ENCODE results near the gene TYSND1.
"Not testable (repeated sequence)": the region's sequence is repeated elsewhere in the genome, so short reads cannot be mapped to it uniquely, and the experiment has no call there.

The TYSND1 gene

DNA sequence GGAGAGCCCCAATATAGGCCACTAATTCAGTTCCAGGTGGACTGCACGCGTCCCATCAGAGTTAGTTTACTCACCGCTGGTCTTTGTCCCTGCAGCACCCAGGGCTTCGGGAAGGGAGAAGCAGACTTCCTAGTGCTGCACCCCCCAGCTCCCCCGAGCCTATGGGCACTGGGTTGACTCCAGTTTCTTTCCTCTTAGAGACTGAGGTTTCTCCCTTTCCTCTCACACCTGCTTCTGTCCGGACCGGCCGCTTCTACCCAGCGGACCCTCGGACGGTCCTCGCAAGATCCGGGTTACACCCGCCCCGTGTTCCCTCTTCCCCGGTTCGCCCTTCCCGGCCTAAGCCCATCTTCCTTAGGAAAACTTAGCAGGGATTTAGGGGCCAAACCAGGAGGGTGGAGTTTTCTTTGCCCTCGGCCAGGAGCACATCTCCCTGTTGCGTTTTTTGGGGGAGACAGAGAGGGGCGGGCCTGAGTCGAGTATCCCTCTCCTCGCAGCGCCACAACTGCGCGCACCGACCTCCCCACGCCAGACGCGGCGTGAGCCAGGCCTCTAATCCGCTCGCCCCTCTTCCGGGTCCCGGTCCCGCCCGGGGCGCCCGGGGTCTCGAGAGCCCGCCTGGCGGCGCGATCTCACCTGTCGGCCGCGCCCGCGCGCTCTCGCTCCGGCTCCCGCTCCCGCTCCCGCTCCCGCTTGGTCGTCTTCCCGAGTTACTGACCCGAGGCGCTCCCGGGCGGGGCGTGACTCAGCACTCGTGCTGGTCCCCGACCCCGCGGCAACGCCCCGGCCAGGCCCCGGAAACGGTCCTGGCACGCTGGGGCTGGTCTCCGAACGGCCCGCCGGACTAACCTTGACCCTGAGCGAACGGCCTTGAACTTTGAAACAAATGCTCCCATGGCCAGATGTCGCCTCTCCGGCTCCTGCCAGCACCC, 14.1 kb downstream of the TYSND1 start, which contains the start of gene AIFM2:
TSS of gene AIFM2 (minus strand) at position 728 of the 932 bp plus-strand sequence. CDS start 8,741 bp downstream, outside the sequence.
- DNase-seq (ENCODE audit: low spot score), result peak; percentile 40

GRCh38 chr10:70131560-70131937, 15.0 kb downstream of the TYSND1 start:
- DNase-seq (ENCODE audit: low spot score), result no peak

- DNase-seq (ENCODE audit: low spot score), result no peak
These were observed 15.5 kb downstream of the TYSND1 start for GRCh38 chr10:70130878-70131559.

DNA sequence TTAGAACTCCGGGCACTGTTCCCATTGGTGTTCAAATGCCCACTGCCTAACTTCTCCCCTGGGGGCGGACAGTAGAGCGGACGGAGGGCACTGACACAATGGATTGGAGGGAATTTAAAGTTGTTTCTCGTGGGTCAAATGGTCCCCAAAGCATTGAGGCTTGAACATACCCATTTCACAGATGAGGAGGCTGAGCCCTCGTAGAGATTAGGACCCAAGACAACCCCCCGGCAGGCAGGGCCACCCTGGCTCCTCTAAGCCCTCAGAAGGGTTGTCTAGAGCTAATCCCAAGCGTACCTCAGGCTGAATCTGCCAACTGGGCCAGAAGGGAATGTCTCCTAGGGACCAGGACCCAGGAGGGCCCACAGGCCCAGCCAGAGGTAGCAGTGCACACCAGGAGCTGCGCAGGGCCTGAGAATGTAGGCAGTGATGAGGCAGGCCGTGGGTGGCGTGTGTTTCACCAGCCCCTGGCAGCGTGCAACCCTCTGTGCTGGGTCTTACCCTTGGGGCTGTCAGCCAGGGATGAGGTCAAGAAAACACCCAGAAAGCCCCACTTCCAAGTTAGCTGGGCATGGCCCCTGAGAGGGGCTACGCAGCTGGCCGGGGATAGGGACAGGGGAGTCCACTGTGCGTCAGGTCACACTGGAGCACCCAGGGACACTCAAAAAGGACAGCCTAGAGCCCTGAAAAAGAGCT, 19.7 kb downstream of the TYSND1 start:
- DNase-seq (ENCODE audit: low spot score), result no peak

- no peak for DNase-seq (ENCODE audit: low spot score)
These were observed 20.5 kb downstream of the TYSND1 start for GRCh38 chr10:70125918-70126552.

GRCh38 chr10:70124918-70125317, 21.6 kb downstream of the TYSND1 start:
- DNase-seq (ENCODE audit: low spot score), result no peak

DNA sequence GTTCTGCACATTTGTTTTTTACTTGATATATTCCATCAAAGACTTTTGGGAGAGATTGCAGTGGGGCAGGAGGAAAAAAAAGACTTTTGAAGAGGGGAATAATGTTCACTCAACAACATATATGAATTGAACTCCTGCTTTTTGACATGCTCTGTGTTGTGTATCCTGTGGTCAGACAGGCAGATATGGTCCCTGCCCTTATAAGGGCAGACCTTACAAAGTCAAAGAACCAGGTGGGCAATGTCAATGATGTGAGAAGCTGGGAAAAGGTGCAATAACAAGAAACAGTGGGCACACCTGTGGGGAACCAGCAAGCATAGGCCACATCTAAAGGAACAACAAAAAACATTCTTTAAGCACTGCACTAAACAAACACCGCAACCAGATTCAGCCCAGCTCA, 22.1 kb downstream of the TYSND1 start:
- no peak for DNase-seq (ENCODE audit: low spot score)

- DNase-seq (ENCODE audit: low spot score), result no peak
These were observed 22.7 kb downstream of the TYSND1 start for GRCh38 chr10:70123817-70124216.

GRCh38 chr10:70123166-70123565, 23.3 kb downstream of the TYSND1 start:
- not testable (repeated sequence) for DNase-seq (ENCODE audit: low spot score)

DNA sequence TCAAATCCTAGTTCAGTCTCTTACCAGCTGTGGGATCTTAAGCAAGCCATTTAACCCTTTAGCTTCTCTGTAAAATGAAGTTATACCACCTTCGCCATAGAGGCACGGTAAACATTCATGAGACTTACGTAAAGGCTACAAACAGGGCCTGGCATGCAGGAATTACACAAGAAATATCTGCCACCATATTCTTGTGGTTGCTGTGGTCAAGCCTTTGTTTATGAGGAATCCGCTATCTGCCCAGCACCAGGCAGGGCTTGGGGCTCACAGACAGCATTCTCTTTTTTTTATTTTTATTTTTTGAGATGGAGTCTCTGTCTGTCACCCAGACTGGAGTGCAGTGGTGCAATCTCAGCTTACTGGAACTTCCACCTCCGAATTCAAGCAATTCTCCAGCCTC, 23.8 kb downstream of the TYSND1 start:
- no peak for DNase-seq (ENCODE audit: low spot score)

- no peak for DNase-seq (ENCODE audit: low spot score)
These were observed 25.1 kb downstream of the TYSND1 start for GRCh38 chr10:70121281-70121949.

DNA sequence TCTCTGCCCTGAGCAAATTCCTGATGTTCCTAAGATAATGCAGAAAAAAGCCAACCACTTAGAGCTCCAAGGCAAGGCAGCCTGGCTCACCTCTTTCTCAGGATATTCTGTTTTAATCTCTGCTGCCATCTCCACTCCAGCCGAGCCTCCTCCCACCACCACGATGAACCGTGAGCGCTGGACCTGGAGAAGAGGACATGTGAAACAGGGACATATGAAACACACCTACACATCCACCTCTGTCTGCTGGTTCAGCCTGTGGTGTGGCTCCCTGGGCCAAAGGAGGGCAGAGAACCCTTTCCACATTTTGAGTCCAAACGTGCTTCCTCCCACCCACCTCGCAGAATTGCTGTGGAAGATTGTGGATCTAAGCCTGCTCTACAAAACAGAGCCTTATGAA, 26.1 kb downstream of the TYSND1 start:
- no peak for DNase-seq (ENCODE audit: low spot score)

DNA sequence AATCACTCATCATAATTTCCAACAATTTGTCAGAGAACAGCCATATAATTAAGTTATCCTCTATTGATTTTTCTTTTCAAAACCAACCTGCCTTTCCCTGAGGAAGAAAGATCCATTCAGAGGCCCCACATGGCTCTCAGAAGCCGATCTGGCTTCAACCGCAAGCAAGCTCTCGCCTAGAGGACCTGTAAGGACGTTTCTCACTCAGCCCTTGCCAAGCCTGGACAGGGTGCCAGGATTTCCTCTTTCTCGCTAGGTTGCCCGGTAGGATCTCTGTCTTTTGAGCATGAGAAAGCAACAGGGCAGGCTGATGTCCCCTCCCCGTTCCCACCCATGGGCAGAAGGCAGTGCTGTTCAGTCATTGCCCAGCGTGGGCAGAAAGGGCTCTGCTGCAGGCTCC, 26.9 kb downstream of the TYSND1 start:
- DNase-seq (ENCODE audit: low spot score), result no peak

DNA sequence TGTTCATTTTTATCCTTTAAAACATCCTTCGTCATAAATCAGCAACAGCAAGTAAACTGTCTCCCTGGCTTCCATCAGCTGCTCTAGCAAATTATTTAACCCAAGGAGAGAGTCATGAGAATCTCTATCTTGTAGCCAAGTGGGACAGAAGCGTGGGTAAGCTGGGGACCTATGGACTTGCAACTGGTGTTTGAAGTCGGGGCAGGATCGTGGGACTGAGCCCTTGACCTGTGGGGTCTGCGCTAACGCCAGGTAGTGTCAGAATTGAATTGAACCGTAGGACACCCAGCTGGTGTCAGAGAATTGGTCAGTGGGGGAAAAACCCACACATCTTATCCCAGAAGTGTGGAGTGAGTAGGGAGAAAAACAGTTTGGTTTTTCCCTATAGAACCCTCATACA, 27.3 kb downstream of the TYSND1 start:
- DNase-seq (ENCODE audit: low spot score), result no peak

- DNase-seq (ENCODE audit: low spot score), result no peak
These were observed 28.3 kb downstream of the TYSND1 start for GRCh38 chr10:70118196-70118595.

- no peak for DNase-seq (ENCODE audit: low spot score)
These were observed 28.9 kb downstream of the TYSND1 start for GRCh38 chr10:70117646-70118045.

DNA sequence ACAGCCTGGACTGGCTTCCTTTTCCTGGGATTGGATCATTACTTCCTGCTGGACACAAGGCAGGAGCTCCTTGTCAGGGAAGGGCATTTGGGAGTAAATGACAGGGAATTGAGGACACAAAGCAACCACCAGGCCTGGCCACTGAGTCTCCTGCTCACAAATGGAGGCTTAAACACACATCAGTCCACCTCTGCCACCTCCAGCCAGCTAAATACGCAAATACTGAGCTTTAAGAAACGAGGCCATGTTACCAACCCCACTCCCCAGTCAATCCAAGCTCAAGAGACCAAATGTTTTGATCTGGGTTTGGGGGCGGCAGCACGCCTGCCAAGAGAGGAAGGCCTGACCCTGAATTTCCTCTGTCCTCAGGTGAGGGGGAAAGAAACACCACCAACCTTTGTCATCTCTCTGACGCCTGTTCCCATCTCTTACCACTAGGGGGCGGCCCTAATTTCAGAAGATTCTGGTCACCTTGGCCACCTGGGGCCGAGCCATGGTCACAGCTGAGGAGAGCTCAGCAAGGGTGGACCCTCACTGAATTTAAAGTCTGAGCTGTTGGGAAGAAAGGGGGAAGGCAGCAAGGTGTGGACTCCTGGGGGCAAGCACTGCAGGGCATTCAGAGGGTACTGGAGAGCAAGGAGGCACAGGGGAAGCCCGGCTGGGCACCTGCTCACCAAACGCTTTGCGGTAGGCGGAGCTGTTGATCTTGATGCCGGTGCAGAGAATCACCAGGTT, 30.4 kb downstream of the TYSND1 start:
- peak; percentile 54 for DNase-seq (ENCODE audit: low spot score)

DNA sequence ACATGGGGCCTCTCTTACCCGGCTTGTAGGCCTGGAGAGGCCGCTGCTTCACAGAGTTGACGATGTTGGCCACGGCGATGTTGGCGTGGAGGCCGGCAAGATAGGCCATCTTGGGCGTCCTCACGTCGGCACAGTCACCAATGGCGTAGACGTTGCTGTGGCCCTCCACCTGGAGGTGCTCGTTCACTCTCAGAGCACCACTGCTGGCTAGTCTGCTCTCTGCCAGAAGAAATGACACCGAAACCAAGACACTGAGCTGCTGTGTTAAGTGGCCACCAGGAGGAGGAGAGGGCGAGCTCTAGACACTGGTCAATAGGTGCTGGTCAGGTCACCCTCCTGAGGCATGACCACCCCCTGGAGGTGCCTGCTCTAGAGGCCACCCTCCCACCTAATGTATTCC, 31.6 kb downstream of the TYSND1 start:
- no peak for DNase-seq (ENCODE audit: low spot score)

GRCh38 chr10:70112071-70112470, 34.4 kb downstream of the TYSND1 start:
- DNase-seq (ENCODE audit: low spot score), result no peak

GRCh38 chr10:70111496-70111895, 35.0 kb downstream of the TYSND1 start:
- no peak for DNase-seq (ENCODE audit: low spot score)

All from activated CD4-positive, alpha-beta T cell treated with anti-CD3 and anti-CD28 coated beads, Interleukin-2, Interleukin-4, amounts not matched to agents 100 ng/mL and 50 ng/mL, durations not matched to agents 16 hours and 8 hours (primary cell).